ENCODE results near the gene NEDD1.

NEDD1 gene, protein sequence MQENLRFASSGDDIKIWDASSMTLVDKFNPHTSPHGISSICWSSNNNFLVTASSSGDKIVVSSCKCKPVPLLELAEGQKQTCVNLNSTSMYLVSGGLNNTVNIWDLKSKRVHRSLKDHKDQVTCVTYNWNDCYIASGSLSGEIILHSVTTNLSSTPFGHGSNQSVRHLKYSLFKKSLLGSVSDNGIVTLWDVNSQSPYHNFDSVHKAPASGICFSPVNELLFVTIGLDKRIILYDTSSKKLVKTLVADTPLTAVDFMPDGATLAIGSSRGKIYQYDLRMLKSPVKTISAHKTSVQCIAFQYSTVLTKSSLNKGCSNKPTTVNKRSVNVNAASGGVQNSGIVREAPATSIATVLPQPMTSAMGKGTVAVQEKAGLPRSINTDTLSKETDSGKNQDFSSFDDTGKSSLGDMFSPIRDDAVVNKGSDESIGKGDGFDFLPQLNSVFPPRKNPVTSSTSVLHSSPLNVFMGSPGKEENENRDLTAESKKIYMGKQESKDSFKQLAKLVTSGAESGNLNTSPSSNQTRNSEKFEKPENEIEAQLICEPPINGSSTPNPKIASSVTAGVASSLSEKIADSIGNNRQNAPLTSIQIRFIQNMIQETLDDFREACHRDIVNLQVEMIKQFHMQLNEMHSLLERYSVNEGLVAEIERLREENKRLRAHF

DNA sequence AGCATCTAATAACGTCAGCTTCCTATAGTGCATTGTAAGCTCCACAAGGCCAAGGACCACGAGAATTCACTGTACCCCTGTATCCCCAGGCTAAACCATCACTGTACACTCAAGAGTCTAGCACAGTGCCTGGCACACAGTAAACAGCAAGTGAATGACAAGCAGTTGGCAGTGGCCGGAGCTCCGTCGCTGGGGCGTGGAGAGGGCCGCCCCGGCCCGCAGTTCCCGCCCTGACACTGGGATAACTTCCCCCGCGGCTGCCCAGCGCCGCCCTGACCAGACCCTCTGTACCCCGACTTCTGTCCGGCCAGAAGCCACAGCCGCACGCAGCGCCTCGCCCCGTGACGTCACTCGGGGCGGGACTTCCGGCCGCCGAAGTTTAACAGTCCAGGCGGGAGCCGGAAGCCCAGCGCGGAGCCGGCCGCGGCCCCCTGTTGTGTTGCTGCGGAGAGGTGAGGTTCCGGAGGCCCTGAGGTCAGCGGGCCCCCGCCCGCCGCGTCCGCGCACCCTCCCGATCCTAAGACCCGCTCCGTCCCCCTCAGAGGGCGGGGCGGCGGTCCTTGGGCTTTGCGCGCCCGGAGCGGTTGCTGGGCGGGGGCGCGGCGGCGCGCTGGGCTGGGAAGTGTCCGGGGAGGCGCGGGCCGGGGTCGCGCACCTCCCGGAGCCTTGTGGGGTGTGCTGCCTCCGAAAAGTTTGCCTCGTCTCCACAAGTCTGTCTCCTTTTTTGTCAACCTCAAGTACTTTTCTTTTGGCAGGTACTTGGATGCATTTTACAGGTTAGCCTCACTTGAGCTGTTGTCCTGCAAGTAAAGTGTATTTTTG is at the start of gene NEDD1:
Gene NEDD1, plus strand, starts transcription at position 409 of the 822 bp plus-strand sequence. CDS start 2,503 bp downstream, outside the sequence.
- no peak for TF ChIP-seq EZH2phosphoT487 (conservative IDR thresholded peaks at IDR 0.05; ENCODE audit: low read length)
- TF ChIP-seq, protein P1, sequence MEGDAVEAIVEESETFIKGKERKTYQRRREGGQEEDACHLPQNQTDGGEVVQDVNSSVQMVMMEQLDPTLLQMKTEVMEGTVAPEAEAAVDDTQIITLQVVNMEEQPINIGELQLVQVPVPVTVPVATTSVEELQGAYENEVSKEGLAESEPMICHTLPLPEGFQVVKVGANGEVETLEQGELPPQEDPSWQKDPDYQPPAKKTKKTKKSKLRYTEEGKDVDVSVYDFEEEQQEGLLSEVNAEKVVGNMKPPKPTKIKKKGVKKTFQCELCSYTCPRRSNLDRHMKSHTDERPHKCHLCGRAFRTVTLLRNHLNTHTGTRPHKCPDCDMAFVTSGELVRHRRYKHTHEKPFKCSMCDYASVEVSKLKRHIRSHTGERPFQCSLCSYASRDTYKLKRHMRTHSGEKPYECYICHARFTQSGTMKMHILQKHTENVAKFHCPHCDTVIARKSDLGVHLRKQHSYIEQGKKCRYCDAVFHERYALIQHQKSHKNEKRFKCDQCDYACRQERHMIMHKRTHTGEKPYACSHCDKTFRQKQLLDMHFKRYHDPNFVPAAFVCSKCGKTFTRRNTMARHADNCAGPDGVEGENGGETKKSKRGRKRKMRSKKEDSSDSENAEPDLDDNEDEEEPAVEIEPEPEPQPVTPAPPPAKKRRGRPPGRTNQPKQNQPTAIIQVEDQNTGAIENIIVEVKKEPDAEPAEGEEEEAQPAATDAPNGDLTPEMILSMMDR (IDR thresholded peaks at IDR 0.05; ENCODE audit: insufficient read depth, low read length, poor library complexity, severe bottlenecking): no peak
- H3K36me3 ChIP-seq (ENCODE audit: low read length): peaks cover 4% of the 10 kb centered on the region; the same call in 1 of the 2 replicates
- peak within 1 kb of the TSS; percentile 86 for H3K4me3 ChIP-seq (ENCODE audit: insufficient read depth, low read length, poor library complexity, severe bottlenecking)
- H3K4me2 ChIP-seq (ENCODE audit: low read depth, low read length, poor library complexity, severe bottlenecking): peak within 1 kb of the TSS; percentile 92
- no peaks in the 10 kb centered on the region for H3K9me2 ChIP-seq (replicated peaks; ENCODE audit: insufficient read depth, low read length)
- H3K9ac ChIP-seq (ENCODE audit: low read length): peak within 1 kb of the TSS; percentile 91
- H3K27ac ChIP-seq (ENCODE audit: low read depth, low read length): peak within 1 kb of the TSS; percentile 52
- H3F3A ChIP-seq (ENCODE audit: insufficient read depth): 0 out of 2 replicates have a peak, but pooled peaks cover 2% of the 10 kb centered on the region
- no peaks in the 10 kb centered on the region for H3K27me3 ChIP-seq (ENCODE audit: low read length)
- 0 out of 2 replicates have a peak, but pooled peaks cover 4% of the 10 kb centered on the region for H4K20me1 ChIP-seq (ENCODE audit: low read depth, low read length)
- peak within 1 kb of the TSS; percentile 93 for H2AFZ ChIP-seq (ENCODE audit: low read depth, low read length, severe bottlenecking)
- peaks cover 44% of the 10 kb centered on the region for H3K79me2 ChIP-seq (ENCODE audit: insufficient read depth, low read length)
- H3K9me3 ChIP-seq (ENCODE audit: insufficient read depth, low read length): no peaks in the 10 kb centered on the region

DNA sequence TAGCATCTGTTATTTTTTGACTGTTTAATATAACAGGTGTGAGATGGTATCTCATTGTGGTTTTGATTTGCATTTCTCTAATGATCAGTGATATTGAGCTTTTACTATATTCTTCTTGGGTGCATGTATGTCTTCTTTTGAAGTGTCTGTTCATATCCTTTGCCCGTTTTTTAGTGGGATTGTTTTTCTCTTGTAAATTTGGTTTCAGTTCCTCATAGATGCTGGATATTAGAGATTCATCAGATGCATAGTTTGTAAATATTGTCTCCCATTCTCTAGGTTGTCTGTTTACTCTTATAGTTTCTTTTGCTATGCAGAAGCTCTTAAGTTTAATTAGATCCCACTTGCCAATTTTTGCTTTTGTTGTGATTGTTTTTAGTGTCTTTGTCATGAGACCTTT is 48.9 kb upstream of the NEDD1 start:
- no peak overlapping the region for H3K4me3 ChIP-seq (ENCODE audit: insufficient read depth, low read length, poor library complexity, severe bottlenecking)
- H3K9me2 ChIP-seq (replicated peaks; ENCODE audit: insufficient read depth, low read length): no peaks in the 10 kb centered on the region
- no peak for TF ChIP-seq EZH2phosphoT487 (conservative IDR thresholded peaks at IDR 0.05; ENCODE audit: low read length)
- TF ChIP-seq, protein P1 (IDR thresholded peaks at IDR 0.05; ENCODE audit: insufficient read depth, low read length, poor library complexity, severe bottlenecking): no peak
- no peak overlapping the region for H3K27ac ChIP-seq (ENCODE audit: low read depth, low read length)
- no peak overlapping the region for H3K4me2 ChIP-seq (ENCODE audit: low read depth, low read length, poor library complexity, severe bottlenecking)
- no peak overlapping the region for H2AFZ ChIP-seq (ENCODE audit: low read depth, low read length, severe bottlenecking)
- peaks cover 5% of the 10 kb centered on the region; the same call in 1 of the 2 replicates for H3K27me3 ChIP-seq (ENCODE audit: low read length)
- H3K9ac ChIP-seq (ENCODE audit: low read length): no peak overlapping the region
- no peaks in the 10 kb centered on the region for H3K9me3 ChIP-seq (ENCODE audit: insufficient read depth, low read length)
- H3K36me3 ChIP-seq (ENCODE audit: low read length): no peaks in the 10 kb centered on the region
- no peaks in the 10 kb centered on the region for H3K79me2 ChIP-seq (ENCODE audit: insufficient read depth, low read length)
- H4K20me1 ChIP-seq (ENCODE audit: low read depth, low read length): no peaks in the 10 kb centered on the region
- H3F3A ChIP-seq (ENCODE audit: insufficient read depth): no peaks in the 10 kb centered on the region

DNA sequence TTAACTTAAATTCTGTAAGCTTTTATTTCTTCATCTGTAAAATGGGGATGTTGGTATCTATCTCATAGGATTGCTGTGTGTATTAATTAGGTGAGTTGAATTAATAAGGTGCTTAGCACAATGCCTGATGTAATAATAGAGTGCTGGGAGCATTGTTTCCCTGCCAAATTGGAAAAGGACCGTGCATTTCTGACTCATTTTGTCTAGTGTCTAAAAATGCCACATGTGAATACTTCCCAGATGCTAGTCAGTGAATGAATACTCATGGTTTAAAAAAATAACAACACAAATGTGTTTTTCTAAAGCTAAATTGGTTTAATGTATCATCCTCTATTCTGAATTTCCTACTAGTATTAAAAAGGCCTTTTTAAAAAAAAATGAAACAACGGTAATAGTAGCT is 45.4 kb upstream of the NEDD1 start:
- no peaks in the 10 kb centered on the region for H3K9me3 ChIP-seq (ENCODE audit: insufficient read depth, low read length)
- no peaks in the 10 kb centered on the region for H3K9me2 ChIP-seq (replicated peaks; ENCODE audit: insufficient read depth, low read length)
- H2AFZ ChIP-seq (ENCODE audit: low read depth, low read length, severe bottlenecking): no peak overlapping the region
- TF ChIP-seq EZH2phosphoT487 (conservative IDR thresholded peaks at IDR 0.05; ENCODE audit: low read length): no peak
- TF ChIP-seq, protein P1 (IDR thresholded peaks at IDR 0.05; ENCODE audit: insufficient read depth, low read length, poor library complexity, severe bottlenecking): no peak
- no peak overlapping the region for H3K4me3 ChIP-seq (ENCODE audit: insufficient read depth, low read length, poor library complexity, severe bottlenecking)
- H3K36me3 ChIP-seq (ENCODE audit: low read length): no peaks in the 10 kb centered on the region
- no peak overlapping the region for H3K9ac ChIP-seq (ENCODE audit: low read length)
- H3F3A ChIP-seq (ENCODE audit: insufficient read depth): no peaks in the 10 kb centered on the region
- H3K27me3 ChIP-seq (ENCODE audit: low read length): peaks cover 5% of the 10 kb centered on the region; the same call in 1 of the 2 replicates
- H3K27ac ChIP-seq (ENCODE audit: low read depth, low read length): no peak overlapping the region
- no peaks in the 10 kb centered on the region for H4K20me1 ChIP-seq (ENCODE audit: low read depth, low read length)
- H3K4me2 ChIP-seq (ENCODE audit: low read depth, low read length, poor library complexity, severe bottlenecking): no peak overlapping the region
- no peaks in the 10 kb centered on the region for H3K79me2 ChIP-seq (ENCODE audit: insufficient read depth, low read length)
